ENCODE data around the gene PARVB.

The PARVB gene

GRCh38 chr22:44112191-44112590, 88.1 kb downstream of the PARVB start:
- no peak for TF ChIP-seq CTCF (IDR thresholded peaks at IDR 0.05; ENCODE audit: low read depth, low read length)

GRCh38 chr22:44116331-44116730, 92.2 kb downstream of the PARVB start:
- no peak for TF ChIP-seq CTCF (IDR thresholded peaks at IDR 0.05; ENCODE audit: low read depth, low read length)
- H3K4me3 ChIP-seq (ENCODE audit: low read depth, low read length), result no peak overlapping the region

More at GRCh38 chr22:44112191-44112590, 88.1 kb downstream of the PARVB start:
- no peak overlapping the region for H3K4me3 ChIP-seq (ENCODE audit: low read depth, low read length)

GRCh38 chr22:44116755-44117684, 92.9 kb downstream of the PARVB start:
- no peak for TF ChIP-seq CTCF (IDR thresholded peaks at IDR 0.05; ENCODE audit: low read depth, low read length)
- no peak overlapping the region for H3K4me3 ChIP-seq (ENCODE audit: low read depth, low read length)

- no peak for TF ChIP-seq CTCF (IDR thresholded peaks at IDR 0.05; ENCODE audit: low read depth, low read length)
- no peak overlapping the region for H3K4me3 ChIP-seq (ENCODE audit: low read depth, low read length)
These were observed 93.6 kb downstream of the PARVB start for GRCh38 chr22:44117746-44118145.

GRCh38 chr22:44118645-44119315, 94.7 kb downstream of the PARVB start:
- no peak overlapping the region for H3K4me3 ChIP-seq (ENCODE audit: low read depth, low read length)
- no peak for TF ChIP-seq CTCF (IDR thresholded peaks at IDR 0.05; ENCODE audit: low read depth, low read length)

GRCh38 chr22:44119669-44120313, 95.7 kb downstream of the PARVB start:
- H3K4me3 ChIP-seq (ENCODE audit: low read depth, low read length), result no peak overlapping the region
- no peak for TF ChIP-seq CTCF (IDR thresholded peaks at IDR 0.05; ENCODE audit: low read depth, low read length)
